Stomach (tissue), 4 donors: ENCODE results near the gene GPR17.

ENCODE experiments used
- EP300 ChIP-seq: sonication (generic); formaldehyde crosslinking; IDR thresholded peaks from one replicate; pipeline ENCODE4 v1.6.1; 2017; ENCODE audit warnings: antibody characterized with exemption
- POLR2AphosphoS5 ChIP-seq, 3 donors: sonication (generic); formaldehyde crosslinking; IDR thresholded peaks; one replicate each; pipeline ENCODE4 v1.6.1; 2016; ENCODE audit warnings: antibody characterized with exemption in 3 of 3

GRCh38 chr2:127655209-127656073 lies 9.5 kb downstream of the GPR17 start:
- TF ChIP-seq EP300 = no peak
- TF ChIP-seq POLR2AphosphoS5 (IDR thresholded peaks at IDR 0.05) = no peak
